Measurements from ENCODE around the gene CCNL1.

Gene CCNL1

GRCh38 chr3:157142315-157142714 is 17.6 kb downstream of the CCNL1 start:
- DNase-seq: no peak

- no peak for DNase-seq
Observed at GRCh38 chr3:157139938-157140534, 19.9 kb downstream of the CCNL1 start.

- DNase-seq: no peak
Observed at GRCh38 chr3:157136647-157137387, 23.1 kb downstream of the CCNL1 start.

- DNase-seq: no peak
Observed at GRCh38 chr3:157135671-157136396, 24.1 kb downstream of the CCNL1 start.

GRCh38 chr3:157134620-157135191 is 25.2 kb downstream of the CCNL1 start:
- DNase-seq: no peak

GRCh38 chr3:157133434-157134320 is 26.3 kb downstream of the CCNL1 start:
- DNase-seq: no peak

GRCh38 chr3:157132936-157133335 is 27.0 kb downstream of the CCNL1 start:
- DNase-seq: no peak

- no peak for DNase-seq
Observed at GRCh38 chr3:157132341-157132740, 27.6 kb downstream of the CCNL1 start.

- DNase-seq: no peak
Observed at GRCh38 chr3:157131861-157132260, 28.1 kb downstream of the CCNL1 start.

GRCh38 chr3:157130467-157131251 is 29.3 kb downstream of the CCNL1 start:
- peak; percentile 78 to 81 for DNase-seq

- DNase-seq: peak in 1 of 2 donors; percentile 27
Observed at GRCh38 chr3:157129803-157130466, 30.0 kb downstream of the CCNL1 start.

- DNase-seq: peak; percentile 22 to 54
Observed at GRCh38 chr3:157128771-157129681, 30.9 kb downstream of the CCNL1 start.

- peak; percentile 65 to 74 for DNase-seq
Observed at GRCh38 chr3:157127831-157128767, 31.8 kb downstream of the CCNL1 start.

- no peak for DNase-seq
Observed at GRCh38 chr3:157127268-157127667, 32.7 kb downstream of the CCNL1 start.

- no peak for DNase-seq
Observed at GRCh38 chr3:157126365-157126764, 33.6 kb downstream of the CCNL1 start.

- DNase-seq: no peak
Observed at GRCh38 chr3:157125101-157125500, 34.8 kb downstream of the CCNL1 start.

- no peak for DNase-seq
Observed at GRCh38 chr3:157123621-157124020, 36.3 kb downstream of the CCNL1 start.

- no peak for DNase-seq
Observed at GRCh38 chr3:157122832-157123427, 37.0 kb downstream of the CCNL1 start.
